ENCODE measurements around the gene SFT2D1.
A peak's percentile ranks its signal among the peaks of the same experiment; 100 is the strongest.

SFT2D1 gene

DNA sequence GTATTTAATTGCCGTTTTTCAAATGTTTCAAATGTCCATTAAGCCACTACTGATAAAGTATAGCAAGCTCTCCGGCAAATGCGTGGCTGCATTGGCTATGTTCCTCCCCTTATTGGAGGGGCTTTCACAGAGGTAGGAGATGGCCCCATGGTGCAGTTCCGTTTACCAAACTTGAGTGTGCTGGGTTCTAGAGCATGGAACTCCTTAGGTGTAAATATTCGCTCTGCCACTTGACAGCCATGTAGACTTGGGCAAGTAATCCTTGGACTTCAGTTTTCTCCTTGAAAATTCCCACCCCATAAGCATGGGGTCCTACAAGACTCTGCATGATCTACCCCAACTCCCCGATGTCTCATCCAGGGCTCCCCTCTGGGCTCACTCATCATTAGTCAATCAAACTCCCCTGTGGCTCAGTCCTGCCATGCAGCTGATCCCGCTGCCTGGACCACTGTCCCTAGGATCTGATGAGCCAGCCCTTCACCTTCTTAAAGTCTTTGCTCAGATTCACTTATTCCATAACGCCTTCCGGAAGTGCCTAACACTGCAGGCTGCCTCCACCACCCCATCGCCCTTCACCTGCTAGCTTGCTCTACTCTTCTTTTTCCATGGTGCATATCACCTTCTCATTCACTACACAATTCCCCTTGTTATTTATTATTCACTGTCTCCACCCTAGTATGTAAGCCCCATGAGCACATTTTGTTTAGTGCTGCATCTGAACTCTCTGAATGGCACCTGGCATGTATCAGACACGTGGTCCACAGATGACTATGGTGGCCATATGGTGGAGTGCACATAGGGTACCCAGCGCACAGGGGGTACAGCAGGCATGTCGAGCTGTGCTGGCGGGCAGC, 52.9 kb downstream of the SFT2D1 start:
- TF ChIP-seq, protein P1, sequence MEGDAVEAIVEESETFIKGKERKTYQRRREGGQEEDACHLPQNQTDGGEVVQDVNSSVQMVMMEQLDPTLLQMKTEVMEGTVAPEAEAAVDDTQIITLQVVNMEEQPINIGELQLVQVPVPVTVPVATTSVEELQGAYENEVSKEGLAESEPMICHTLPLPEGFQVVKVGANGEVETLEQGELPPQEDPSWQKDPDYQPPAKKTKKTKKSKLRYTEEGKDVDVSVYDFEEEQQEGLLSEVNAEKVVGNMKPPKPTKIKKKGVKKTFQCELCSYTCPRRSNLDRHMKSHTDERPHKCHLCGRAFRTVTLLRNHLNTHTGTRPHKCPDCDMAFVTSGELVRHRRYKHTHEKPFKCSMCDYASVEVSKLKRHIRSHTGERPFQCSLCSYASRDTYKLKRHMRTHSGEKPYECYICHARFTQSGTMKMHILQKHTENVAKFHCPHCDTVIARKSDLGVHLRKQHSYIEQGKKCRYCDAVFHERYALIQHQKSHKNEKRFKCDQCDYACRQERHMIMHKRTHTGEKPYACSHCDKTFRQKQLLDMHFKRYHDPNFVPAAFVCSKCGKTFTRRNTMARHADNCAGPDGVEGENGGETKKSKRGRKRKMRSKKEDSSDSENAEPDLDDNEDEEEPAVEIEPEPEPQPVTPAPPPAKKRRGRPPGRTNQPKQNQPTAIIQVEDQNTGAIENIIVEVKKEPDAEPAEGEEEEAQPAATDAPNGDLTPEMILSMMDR (IDR thresholded peaks at IDR 0.05; ENCODE audit: borderline replicate concordance, control extremely low read depth, extremely low read depth, insufficient read depth, missing control alignments), result no peak
- in situ Hi-C loops (cut with MboI; ENCODE audit: low sequenced_read_pairs, unreplicated experiment), result no loop called here
- no peak for DNase-seq (ENCODE audit: low spot score)

DNA sequence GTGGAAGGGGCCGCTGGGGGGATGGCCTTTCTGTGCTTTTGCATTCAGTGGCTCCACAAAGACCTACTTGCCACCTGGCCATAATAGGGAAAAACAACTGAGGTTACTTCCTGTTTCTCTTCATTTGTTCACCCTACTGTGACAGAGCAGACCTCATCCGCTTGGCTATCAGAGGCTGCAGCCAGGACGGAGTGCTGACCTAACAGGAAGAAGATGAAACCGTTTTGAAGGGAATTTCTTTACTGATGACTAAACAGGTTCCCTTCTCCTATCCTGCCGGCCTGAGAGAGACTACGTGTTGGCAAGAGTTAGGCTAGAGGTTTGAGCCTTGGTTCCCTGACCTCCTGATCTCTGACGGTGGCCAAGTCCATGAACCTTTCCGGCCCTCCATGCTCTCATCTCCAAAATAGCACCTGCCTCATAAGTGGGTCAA, 55.5 kb downstream of the SFT2D1 start:
- TF ChIP-seq, protein P1 (IDR thresholded peaks at IDR 0.05; ENCODE audit: borderline replicate concordance, control extremely low read depth, extremely low read depth, insufficient read depth, missing control alignments), result no peak
- in situ Hi-C loops (cut with MboI; ENCODE audit: low sequenced_read_pairs, unreplicated experiment), result no loop called here
- DNase-seq (ENCODE audit: low spot score), result peak; percentile 51

DNA sequence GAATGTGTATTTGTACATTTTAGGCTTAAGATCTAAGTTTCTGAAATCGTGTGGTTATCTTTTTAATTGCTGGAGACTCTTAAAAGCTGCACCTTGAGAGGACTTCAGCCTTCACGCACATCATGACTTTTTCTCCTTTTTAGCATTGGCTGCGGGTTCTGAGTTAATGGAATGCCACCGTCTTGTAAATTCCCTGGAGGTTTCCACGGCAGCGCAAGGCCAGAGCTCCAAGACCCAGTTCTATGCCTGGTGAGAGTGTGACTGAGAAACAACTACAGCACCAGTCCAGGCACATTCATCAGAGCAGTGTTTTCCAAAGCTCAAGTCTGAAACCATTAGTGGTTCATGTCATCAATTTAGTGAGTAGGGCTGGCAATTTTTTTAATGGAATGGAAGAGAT, 57.1 kb downstream of the SFT2D1 start:
- TF ChIP-seq, protein P1 (IDR thresholded peaks at IDR 0.05; ENCODE audit: borderline replicate concordance, control extremely low read depth, extremely low read depth, insufficient read depth, missing control alignments), result no peak
- DNase-seq (ENCODE audit: low spot score), result no peak
- in situ Hi-C loops (cut with MboI; ENCODE audit: low sequenced_read_pairs, unreplicated experiment), result no loop called here

DNA sequence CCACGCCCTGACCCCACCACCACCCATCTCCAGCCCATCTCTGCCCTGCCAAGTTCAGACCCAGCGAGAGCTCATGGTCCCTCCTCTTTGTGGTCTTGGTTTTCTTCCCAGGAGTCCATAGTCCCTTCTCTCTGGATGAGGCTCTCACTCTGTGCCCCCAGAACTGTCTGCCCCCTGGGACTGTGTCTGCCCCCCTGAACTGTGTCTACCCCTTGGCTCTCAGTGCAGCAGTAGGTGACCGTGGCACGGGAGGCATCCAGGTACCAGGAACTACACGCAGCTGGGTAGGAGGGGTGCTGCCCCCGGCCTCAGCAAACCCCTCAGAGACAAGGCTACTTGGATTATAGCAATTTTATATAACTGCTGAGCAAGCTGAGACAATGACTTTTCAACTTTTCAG, 57.7 kb downstream of the SFT2D1 start:
- in situ Hi-C loops (cut with MboI; ENCODE audit: low sequenced_read_pairs, unreplicated experiment), result no loop called here
- DNase-seq (ENCODE audit: low spot score), result no peak
- TF ChIP-seq, protein P1 (IDR thresholded peaks at IDR 0.05; ENCODE audit: borderline replicate concordance, control extremely low read depth, extremely low read depth, insufficient read depth, missing control alignments), result no peak

DNA sequence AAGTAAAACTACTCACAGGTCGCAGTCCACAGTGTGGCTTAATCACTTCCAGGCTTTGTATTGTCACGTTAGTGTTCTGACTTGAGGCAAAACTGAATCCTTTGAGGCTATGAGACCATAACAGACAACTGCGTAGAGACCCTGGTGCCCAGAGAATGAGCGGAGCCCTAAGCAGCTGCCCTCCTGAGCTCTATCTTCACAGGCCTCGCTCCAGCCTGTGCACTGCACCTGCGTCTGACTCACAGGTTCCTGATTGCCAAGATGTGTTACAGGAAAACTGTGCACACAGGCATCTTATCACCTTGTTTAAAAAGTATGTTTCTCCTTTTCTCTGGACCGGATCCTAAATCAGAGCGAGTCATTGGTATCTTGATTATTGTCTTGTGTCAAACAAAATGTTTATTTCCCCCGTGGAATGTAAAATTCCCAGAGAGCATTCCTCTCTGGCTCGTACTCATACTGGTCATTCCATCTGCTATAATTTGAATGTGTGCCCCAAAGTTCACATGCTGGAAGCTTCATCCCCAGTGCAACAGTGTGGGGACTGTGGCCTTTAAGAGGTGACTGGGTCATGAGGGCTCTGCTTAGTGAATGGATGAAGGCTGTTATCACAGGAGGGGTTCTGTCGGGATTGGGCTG, 59.8 kb downstream of the SFT2D1 start:
- no peak for DNase-seq (ENCODE audit: low spot score)
- in situ Hi-C loops (cut with MboI; ENCODE audit: low sequenced_read_pairs, unreplicated experiment), result no loop called here
- TF ChIP-seq, protein P1 (IDR thresholded peaks at IDR 0.05; ENCODE audit: borderline replicate concordance, control extremely low read depth, extremely low read depth, insufficient read depth, missing control alignments), result no peak

DNA sequence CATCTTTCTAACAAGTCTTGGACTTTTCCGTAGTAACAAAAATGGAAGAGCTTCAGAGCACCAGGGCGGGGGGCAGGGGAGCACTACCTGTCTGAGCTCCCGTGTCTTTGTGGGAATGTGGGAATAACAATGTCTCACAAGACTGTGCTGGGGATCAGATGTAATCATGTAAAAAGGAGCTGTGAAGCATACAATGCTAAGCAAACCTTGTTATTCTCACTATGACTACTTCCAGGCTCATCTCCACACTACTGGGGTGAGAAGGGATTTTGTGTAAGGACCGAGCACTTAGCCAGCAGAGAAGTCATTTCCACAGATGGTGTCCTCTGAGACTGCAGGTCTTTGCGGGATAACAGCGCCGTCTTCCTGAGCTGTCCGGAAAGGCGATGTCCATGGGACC, 61.2 kb downstream of the SFT2D1 start:
- DNase-seq (ENCODE audit: low spot score), result no peak
- in situ Hi-C loops (cut with MboI; ENCODE audit: low sequenced_read_pairs, unreplicated experiment), result no loop called here
- TF ChIP-seq, protein P1 (IDR thresholded peaks at IDR 0.05; ENCODE audit: borderline replicate concordance, control extremely low read depth, extremely low read depth, insufficient read depth, missing control alignments), result no peak
